Sigmoid colon (tissue), 7 donors: ENCODE results near the gene POU2F3. TPM values are rescaled to one million over a fixed set of nuclear protein-coding genes. Genes with fewer than 3 reads are reported as not detected.
A peak's percentile ranks its signal among the peaks of the same experiment; 100 is the strongest.

Source experiments
- DNase-seq: peaks from one replicate; pipeline ENCODE4 v3.0.0-alpha.2; 2019
- H3K27ac ChIP-seq, 4 donors: fragments of 200-600 bp; sonication (generic); one replicate each; pipeline ENCODE4 v1.5.1; 2016 to 2019; ENCODE audit warnings: mild to moderate bottlenecking in 1 of 4
- H3K27me3 ChIP-seq, 3 donors: fragments of 200-600 bp; sonication (generic); one replicate each; pipeline ENCODE4 v1.5.1; 2019; ENCODE audit warnings: mild to moderate bottlenecking in 1 of 3
- H3K36me3 ChIP-seq, 4 donors: fragments of 200-600 bp; sonication (generic); one replicate each; pipeline ENCODE4 v1.5.1; 2016 to 2019
- H3K4me1 ChIP-seq, 4 donors: fragments of 200-600 bp; sonication (generic); one replicate each; pipeline ENCODE4 v1.5.1; 2017 to 2019
- H3K4me3 ChIP-seq, 4 donors: fragments of 200-600 bp; sonication (generic); one replicate each; pipeline ENCODE4 v1.5.1; 2017 to 2019; ENCODE audit warnings: mild to moderate bottlenecking in 2 of 4, moderate library complexity in 1 of 4
- H3K9me3 ChIP-seq, 4 donors: fragments of 200-600 bp in 3 of 4; sonication (generic) in 3 of 4; one replicate each; pipeline versions ENCODE4 v1.5.1 to v1.6.1; 2013 to 2019
- EP300 ChIP-seq, 4 donors: sonication (generic); formaldehyde crosslinking; IDR thresholded peaks; one replicate each; pipeline ENCODE4 v1.6.1; 2017; ENCODE audit warnings: antibody characterized with exemption in 4 of 4
- POLR2A ChIP-seq, 2 donors: fragments of 450-650 bp; IDR thresholded peaks; one replicate each; pipeline ENCODE4 v1.6.1; 2016; ENCODE audit warnings: antibody characterized with exemption in 2 of 2, mild to moderate bottlenecking in 2 of 2, moderate library complexity in 2 of 2
- POLR2AphosphoS5 ChIP-seq, 4 donors: sonication (generic); formaldehyde crosslinking; IDR thresholded peaks; one replicate each; pipeline ENCODE4 v1.6.1; 2017; ENCODE audit warnings: antibody characterized with exemption in 4 of 4
- WGBS, 2 donors: extraction: QIAGEN DNeasy Blood & Tissue Kit; methylation state at CpG; one replicate each; pipeline ENCODE4 v1.1.7; 2013; 5-methylcytosine and 5-hydroxymethylcytosine counted together
- intact Hi-C: fragments of 100-400 bp; cut with DNase I; formaldehyde crosslinking; loops from one replicate; pipeline ENCODE4 v1.15.1; 2023
- polyA plus RNA-seq, 3 donors: library from polyadenylated mRNA; stranded (reverse); fragments of 200-250 nt; gene quantifications; one replicate each; pipeline ENCODE4 v1.2.3, GENCODE V29; 2013
- total RNA-seq, 4 donors: library from RNA; depleted of rRNA; stranded (reverse); fragments of >200 nt; gene quantifications; one replicate each; pipeline ENCODE4 v1.1.0, GENCODE V29; 2016
- TF ChIP-seq, protein P1 (sequence below), 4 experiments: fragments of 450-650 bp in 3 of 4; fragments of 200-600 bp in 1 of 4; IDR thresholded peaks; one replicate each; pipeline ENCODE4 v1.5.1; 2016 to 2019; ENCODE audit warnings: antibody characterized with exemption in 4 of 4, mild to moderate bottlenecking in 3 of 4, moderate library complexity in 2 of 4
- donor health status: healthy with polysubstance abuse.
- donor health status: Bipolar disorder and iron deficiency.
- donor health status: healthy.

The POU2F3 gene
- total and polyA plus RNA-seq, 7 donors: 0.92 to 1.8 (median 1.3) TPM; not detected in 4

DNA sequence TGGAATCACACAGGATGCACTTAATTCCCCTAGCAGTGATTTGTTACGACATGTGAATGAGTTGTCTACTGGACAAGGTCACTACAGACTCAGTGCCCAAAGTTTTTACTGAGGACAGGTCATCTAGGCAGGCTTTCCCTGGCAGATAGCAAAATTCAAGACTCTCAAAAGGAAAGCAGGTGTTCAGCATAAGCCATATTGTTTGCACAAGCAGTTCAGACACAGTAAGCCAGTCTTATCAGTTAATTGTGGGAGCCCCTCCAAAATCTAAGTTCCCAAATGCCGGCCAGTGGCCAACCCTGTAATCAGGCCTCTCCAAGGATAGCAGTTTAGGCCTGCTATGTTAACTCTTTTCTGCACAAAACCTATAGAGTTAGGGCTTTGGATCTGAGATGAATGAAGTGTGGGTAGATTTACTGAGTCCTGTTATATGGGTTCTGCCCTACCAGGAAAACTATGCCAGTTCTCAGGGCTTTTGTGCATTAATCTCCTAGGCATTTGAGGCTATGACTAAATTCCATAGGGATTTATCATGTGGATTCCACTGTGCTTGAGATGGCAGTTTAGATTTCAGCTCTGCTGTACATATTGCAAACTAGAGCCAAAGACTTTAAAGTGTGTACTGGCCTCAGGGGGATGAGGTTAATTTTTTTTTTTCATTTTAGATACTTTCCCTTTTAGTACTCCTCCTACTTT lies 91.5 kb downstream of the POU2F3 start:
- Histone ChIP-seq H3K4me3 (no peak overlapping the region), H3K4me1 (peaks cover 0 to 44% (median 31%) of the 10 kb centered on the region in 4 donors), H3K36me3 (peaks cover 0 to 17% (median 0%) of the 10 kb centered on the region in 4 donors), H3K9me3 (no peaks in the 10 kb centered on the region), H3K27ac (peak overlapping the region in 3 of 4 donors; percentile 99 to 100 (median 99)), H3K27me3 (no peaks in the 10 kb centered on the region)
- intact Hi-C loops: loop anchor here (10.0 kb wide), 1 partner anchor 353 kb away; no protein-coding TSS in a partner anchor
- 37 to 65% methylated on average over 2 of the region's 2 CpGs for WGBS, 2 donors
- no peak for DNase-seq
- TF ChIP-seq, protein P1, sequence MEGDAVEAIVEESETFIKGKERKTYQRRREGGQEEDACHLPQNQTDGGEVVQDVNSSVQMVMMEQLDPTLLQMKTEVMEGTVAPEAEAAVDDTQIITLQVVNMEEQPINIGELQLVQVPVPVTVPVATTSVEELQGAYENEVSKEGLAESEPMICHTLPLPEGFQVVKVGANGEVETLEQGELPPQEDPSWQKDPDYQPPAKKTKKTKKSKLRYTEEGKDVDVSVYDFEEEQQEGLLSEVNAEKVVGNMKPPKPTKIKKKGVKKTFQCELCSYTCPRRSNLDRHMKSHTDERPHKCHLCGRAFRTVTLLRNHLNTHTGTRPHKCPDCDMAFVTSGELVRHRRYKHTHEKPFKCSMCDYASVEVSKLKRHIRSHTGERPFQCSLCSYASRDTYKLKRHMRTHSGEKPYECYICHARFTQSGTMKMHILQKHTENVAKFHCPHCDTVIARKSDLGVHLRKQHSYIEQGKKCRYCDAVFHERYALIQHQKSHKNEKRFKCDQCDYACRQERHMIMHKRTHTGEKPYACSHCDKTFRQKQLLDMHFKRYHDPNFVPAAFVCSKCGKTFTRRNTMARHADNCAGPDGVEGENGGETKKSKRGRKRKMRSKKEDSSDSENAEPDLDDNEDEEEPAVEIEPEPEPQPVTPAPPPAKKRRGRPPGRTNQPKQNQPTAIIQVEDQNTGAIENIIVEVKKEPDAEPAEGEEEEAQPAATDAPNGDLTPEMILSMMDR (IDR thresholded peaks at IDR 0.05): no peak
- TF ChIP-seq POLR2A (IDR thresholded peaks at IDR 0.05): no peak
- no peak for TF ChIP-seq POLR2AphosphoS5 (IDR thresholded peaks at IDR 0.05)
- TF ChIP-seq EP300 (IDR thresholded peaks at IDR 0.05): no peak

- Histone ChIP-seq H3K9me3 (no peaks in the 10 kb centered on the region), H3K36me3 (peaks cover 0 to 17% (median 0%) of the 10 kb centered on the region in 4 donors), H3K4me1 (peaks cover 0 to 46% (median 33%) of the 10 kb centered on the region in 4 donors), H3K4me3 (no peak overlapping the region), H3K27me3 (no peaks in the 10 kb centered on the region), H3K27ac (peak overlapping the region; percentile 31 to 100 (median 99))
- no peak for DNase-seq
- WGBS, 2 donors: 93% methylated on average over 5 of the region's 5 CpGs
- intact Hi-C loops: loop anchor here (10.0 kb wide), 1 partner anchor 352 kb away; no protein-coding TSS in a partner anchor
- TF ChIP-seq POLR2AphosphoS5 (IDR thresholded peaks at IDR 0.05) (no peak), POLR2A (IDR thresholded peaks at IDR 0.05) (no peak), EP300 (IDR thresholded peaks at IDR 0.05) (no peak)
- TF ChIP-seq, protein P1 (IDR thresholded peaks at IDR 0.05): no peak
Measured at GRCh38 chr11:120332822-120333716, 93.1 kb downstream of the POU2F3 start.

DNA sequence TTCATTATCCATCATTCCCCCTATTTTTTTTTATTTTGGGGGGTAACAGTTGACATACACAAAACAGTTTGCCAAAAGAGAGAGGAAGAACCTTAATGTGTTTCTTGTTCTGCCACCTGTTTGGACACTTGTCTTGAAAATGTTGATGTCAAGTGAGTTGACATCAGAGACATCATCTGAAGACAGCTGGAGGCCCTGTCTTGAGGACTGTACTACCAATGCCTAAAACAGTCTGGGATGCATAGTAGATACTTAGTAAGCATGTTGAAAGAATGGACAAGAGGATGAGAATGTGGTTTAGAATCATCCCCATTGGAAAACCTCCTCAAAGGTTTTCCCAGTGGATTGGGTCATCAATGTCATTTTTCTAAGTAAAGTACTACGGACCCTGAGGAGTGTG lies 93.9 kb downstream of the POU2F3 start:
- 79 to 92% methylated on average over 1 of the region's 1 CpG for WGBS, 2 donors
- Histone ChIP-seq H3K4me3 (no peak overlapping the region), H3K27me3 (no peaks in the 10 kb centered on the region), H3K36me3 (peaks cover 0 to 17% (median 0%) of the 10 kb centered on the region in 4 donors), H3K9me3 (no peaks in the 10 kb centered on the region), H3K27ac (peak overlapping the region; percentile 31 to 100 (median 99)), H3K4me1 (peaks cover 0 to 53% (median 36%) of the 10 kb centered on the region in 4 donors)
- DNase-seq: no peak
- intact Hi-C loops: loop anchor here (2.0 to 10.0 kb wide), 2 partner anchors 99 to 351 kb away; no protein-coding TSS in a partner anchor
- no peak for TF ChIP-seq POLR2A (IDR thresholded peaks at IDR 0.05)
- TF ChIP-seq, protein P1 (IDR thresholded peaks at IDR 0.05): no peak
- TF ChIP-seq POLR2AphosphoS5 (IDR thresholded peaks at IDR 0.05): no peak
- TF ChIP-seq EP300 (IDR thresholded peaks at IDR 0.05): no peak

GRCh38 chr11:120334332-120334731 lies 94.4 kb downstream of the POU2F3 start:
- intact Hi-C loops: loop anchor here (2.0 to 10.0 kb wide), 2 partner anchors 98 to 350 kb away; no protein-coding TSS in a partner anchor
- Histone ChIP-seq H3K4me3 (no peak overlapping the region), H3K27ac (peak overlapping the region; percentile 31 to 100 (median 99)), H3K9me3 (no peaks in the 10 kb centered on the region), H3K4me1 (peaks cover 0 to 58% (median 39%) of the 10 kb centered on the region in 4 donors), H3K27me3 (no peaks in the 10 kb centered on the region), H3K36me3 (peaks cover 0 to 17% (median 0%) of the 10 kb centered on the region in 4 donors)
- 41 to 53% methylated on average over 1 of the region's 1 CpG for WGBS, 2 donors
- no peak for DNase-seq
- no peak for TF ChIP-seq POLR2AphosphoS5 (IDR thresholded peaks at IDR 0.05)
- TF ChIP-seq, protein P1 (IDR thresholded peaks at IDR 0.05): no peak
- no peak for TF ChIP-seq POLR2A (IDR thresholded peaks at IDR 0.05)
- no peak for TF ChIP-seq EP300 (IDR thresholded peaks at IDR 0.05)
